Right lobe of liver (tissue), 6 donors: ENCODE results near the gene ZNF780B. TPM values are rescaled to one million over a fixed set of nuclear protein-coding genes. Genes with fewer than 3 reads are reported as not detected.

Experiments used
- ATAC-seq, 4 donors: fragments of 200-7000 bp; cut with Tn5 transposase; one replicate each; pipeline ENCODE4 v1.9.1; 2020; ENCODE audit warnings: mild to moderate bottlenecking in 4 of 4, moderate library complexity in 4 of 4
- DNase-seq, 3 donors: peaks; one replicate each; pipeline ENCODE4 v3.0.0-alpha.2; 2020
- H3K27ac ChIP-seq, 3 donors: fragments of 200-600 bp; one replicate each; pipeline ENCODE4 v1.8.0; 2022
- H3K27me3 ChIP-seq, 2 donors: fragments of 200-600 bp; one replicate each; pipeline ENCODE4 v1.8.0; 2022
- H3K36me3 ChIP-seq, 4 donors: fragments of 200-600 bp; sonication (generic) in 1 of 4; one replicate each; pipeline versions ENCODE4 v1.5.1 to v1.8.0; 2017 to 2022; ENCODE audit warnings: control low read depth in 1 of 4
- H3K4me1 ChIP-seq, 4 donors: fragments of 200-600 bp; sonication (generic) in 1 of 4; one replicate each; pipeline versions ENCODE4 v1.5.1 to v1.8.0; 2017 to 2022; ENCODE audit warnings: control low read depth in 1 of 4
- H3K4me3 ChIP-seq, 3 donors: fragments of 200-600 bp; one replicate each; pipeline ENCODE4 v1.8.0; 2022
- H3K9me3 ChIP-seq, 4 donors: fragments of 200-600 bp; sonication (generic) in 1 of 4; one replicate each; pipeline versions ENCODE4 v1.5.1 to v1.8.0; 2017 to 2022; ENCODE audit warnings: control low read depth in 1 of 4
- POLR2A ChIP-seq: fragments of 450-650 bp; IDR thresholded peaks from one replicate; pipeline ENCODE4 v1.6.1; 2017; ENCODE audit warnings: antibody characterized with exemption, mild to moderate bottlenecking
- WGBS: methylation state at CpG from one replicate; pipeline ENCODE4 v1.1.6; 2018; ENCODE audit warnings: low coverage, low lambda C conversion rate; ENCODE audit not compliant: insufficient coverage; ENCODE audit errors: missing lambda C conversion rate; 5-methylcytosine and 5-hydroxymethylcytosine counted together
- intact Hi-C, 2 donors: fragments of 100-400 bp; cut with DNase I; formaldehyde crosslinking; loops; one replicate each; pipeline versions ENCODE4 v1.11.2 to v1.14.1; 2022
- total RNA-seq, 6 experiments: library from RNA; depleted of rRNA in 2 of 6; stranded (reverse); fragments of >200 nt in 2 of 6; fragmentation: NEBNext Ultra II Directional in 3 of 6; extraction: Animal tissue kit (Norgen Biotek cat#: 25700) in 3 of 6; gene quantifications; one replicate each; pipeline versions ENCODE4 v1.1.0 to v1.2.4, GENCODE V29; 2016 to 2023
- TF ChIP-seq, protein P1 (sequence below), 4 donors: fragments of 200-600 bp in 3 of 4; fragments of 450-650 bp in 1 of 4; IDR thresholded peaks; one replicate each; pipeline versions ENCODE4 v1.5.1 to v1.8.0; 2016 to 2022; ENCODE audit warnings: antibody characterized with exemption in 4 of 4, mild to moderate bottlenecking in 2 of 4
- donor health status: DM: no; HTN: yes; CAD: no.
- donor health status: DM: no; HTN: no; CAD: no.
- donor health status: DM: no; HTN: no; CAD: no.
- donor health status: DM: no; HTN: yes; CAD: no.
- donor health status: DM: no; HTN: yes; CAD: no.

Gene ZNF780B
- total RNA-seq, 6 experiments from 2014 or later = 3.2 to 9.6 (median 5.8) TPM

DNA sequence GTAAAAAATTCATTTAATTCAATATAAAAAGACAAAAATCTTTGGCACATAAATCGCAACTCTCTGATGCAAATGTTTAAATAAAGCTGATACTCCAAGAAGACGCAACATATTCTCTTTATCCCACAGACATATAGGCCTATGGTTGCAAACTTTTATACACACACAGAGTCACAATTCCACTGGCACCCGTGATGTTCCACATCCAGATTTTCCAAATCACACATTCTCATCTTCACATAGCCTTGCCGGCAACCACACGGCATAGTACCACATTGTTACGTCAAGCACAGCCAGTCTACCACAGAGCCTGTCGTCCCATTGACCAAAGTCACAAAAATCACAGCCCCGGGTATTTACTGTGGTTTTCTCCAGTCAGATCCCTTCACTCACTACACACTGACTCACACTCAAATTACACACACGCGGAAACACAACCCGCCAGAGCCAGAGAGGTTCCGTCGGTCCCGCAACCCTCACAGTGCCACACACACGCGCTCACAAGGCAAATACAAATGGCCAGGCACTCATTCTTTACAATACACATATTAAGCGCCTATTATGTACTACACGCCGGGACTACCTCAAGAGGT is 59.7 kb downstream of the ZNF780B start:
- H3K4me1 ChIP-seq = peaks cover 0 to 14% (median 2%) of the 10 kb centered on the region in 4 donors
- no peaks in the 10 kb centered on the region for H3K9me3 ChIP-seq
- H3K27ac ChIP-seq = peak overlapping the region; percentile 57 to 82 (median 80)
- no peaks in the 10 kb centered on the region for H3K36me3 ChIP-seq
- peak overlapping the region; percentile 59 to 83 (median 71) for H3K4me3 ChIP-seq
- no peak for TF ChIP-seq POLR2A
- TF ChIP-seq, protein P1, sequence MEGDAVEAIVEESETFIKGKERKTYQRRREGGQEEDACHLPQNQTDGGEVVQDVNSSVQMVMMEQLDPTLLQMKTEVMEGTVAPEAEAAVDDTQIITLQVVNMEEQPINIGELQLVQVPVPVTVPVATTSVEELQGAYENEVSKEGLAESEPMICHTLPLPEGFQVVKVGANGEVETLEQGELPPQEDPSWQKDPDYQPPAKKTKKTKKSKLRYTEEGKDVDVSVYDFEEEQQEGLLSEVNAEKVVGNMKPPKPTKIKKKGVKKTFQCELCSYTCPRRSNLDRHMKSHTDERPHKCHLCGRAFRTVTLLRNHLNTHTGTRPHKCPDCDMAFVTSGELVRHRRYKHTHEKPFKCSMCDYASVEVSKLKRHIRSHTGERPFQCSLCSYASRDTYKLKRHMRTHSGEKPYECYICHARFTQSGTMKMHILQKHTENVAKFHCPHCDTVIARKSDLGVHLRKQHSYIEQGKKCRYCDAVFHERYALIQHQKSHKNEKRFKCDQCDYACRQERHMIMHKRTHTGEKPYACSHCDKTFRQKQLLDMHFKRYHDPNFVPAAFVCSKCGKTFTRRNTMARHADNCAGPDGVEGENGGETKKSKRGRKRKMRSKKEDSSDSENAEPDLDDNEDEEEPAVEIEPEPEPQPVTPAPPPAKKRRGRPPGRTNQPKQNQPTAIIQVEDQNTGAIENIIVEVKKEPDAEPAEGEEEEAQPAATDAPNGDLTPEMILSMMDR (IDR thresholded peaks at IDR 0.05) = no peak
- ATAC-seq = peak; percentile 16 to 63 (median 38)
- no peak for DNase-seq
- 11% methylated on average over 18 of the region's 19 CpGs for WGBS
- intact Hi-C loops = no loop called here
- H3K27me3 ChIP-seq = no peaks in the 10 kb centered on the region

GRCh38 chr19:39995794-39996193 is 60.2 kb downstream of the ZNF780B start:
- H3K36me3 ChIP-seq = no peaks in the 10 kb centered on the region
- H3K4me1 ChIP-seq = peaks cover 0 to 14% (median 2%) of the 10 kb centered on the region in 4 donors
- H3K27ac ChIP-seq = no peak overlapping the region
- H3K9me3 ChIP-seq = no peaks in the 10 kb centered on the region
- no peaks in the 10 kb centered on the region for H3K27me3 ChIP-seq
- no peak for ATAC-seq
- TF ChIP-seq POLR2A = no peak
- TF ChIP-seq, protein P1 (IDR thresholded peaks at IDR 0.05) = no peak
- 82% methylated on average over 1 of the region's 1 CpG for WGBS
- H3K4me3 ChIP-seq = peak overlapping the region in 1 of 3 donors; percentile 71
- DNase-seq = no peak
- intact Hi-C loops = no loop called here

DNA sequence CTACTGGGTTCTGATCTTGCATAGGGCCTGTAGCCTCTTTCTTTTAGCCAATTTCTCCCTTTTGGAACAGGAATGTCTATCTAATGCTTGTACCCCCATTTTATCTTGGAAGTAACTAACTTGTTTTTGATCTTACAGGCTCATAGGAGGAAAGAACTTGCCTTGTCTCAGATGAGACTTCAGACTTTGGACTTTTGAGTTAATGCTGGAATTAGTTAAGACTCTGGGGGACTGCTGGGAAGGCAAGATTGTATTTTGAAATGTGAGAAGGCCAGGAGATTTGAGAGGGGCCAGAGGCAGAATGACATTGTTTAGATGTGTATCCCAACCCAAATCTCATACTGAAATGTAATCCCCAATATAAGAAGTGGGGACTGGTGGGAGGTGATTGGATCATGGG is 61.7 kb downstream of the ZNF780B start:
- intact Hi-C loops = no loop called here
- Histone ChIP-seq H3K27ac (no peak overlapping the region), H3K4me1 (peaks cover 0 to 14% (median 2%) of the 10 kb centered on the region in 4 donors), H3K27me3 (no peaks in the 10 kb centered on the region), H3K4me3 (no peak overlapping the region), H3K9me3 (no peaks in the 10 kb centered on the region), H3K36me3 (no peaks in the 10 kb centered on the region)
- no peak for TF ChIP-seq POLR2A
- TF ChIP-seq, protein P1 (IDR thresholded peaks at IDR 0.05) = no peak
- DNase-seq (no peak), ATAC-seq (no peak)

DNA sequence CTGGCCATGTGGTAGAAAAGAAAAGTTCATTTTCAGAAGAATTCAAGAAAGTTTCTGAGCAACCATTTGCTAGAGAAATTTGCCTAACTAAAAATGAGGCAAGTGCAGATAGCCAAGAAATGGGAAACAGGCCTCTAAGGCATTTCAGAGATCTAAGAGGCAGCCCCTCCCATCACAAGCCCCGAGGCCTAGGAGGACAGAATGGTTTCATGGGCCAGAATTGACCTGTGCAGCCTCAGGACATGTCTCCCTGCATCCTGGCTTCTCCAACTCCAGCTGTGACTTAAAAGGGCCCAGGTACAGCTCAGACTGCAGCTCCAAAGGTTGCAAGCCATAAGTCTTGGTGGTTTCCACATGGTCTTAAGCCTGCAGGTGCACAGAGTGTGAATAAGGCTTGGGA is 62.4 kb downstream of the ZNF780B start:
- no peaks in the 10 kb centered on the region for H3K27me3 ChIP-seq
- WGBS = 100% methylated on average over 1 of the region's 1 CpG
- H3K9me3 ChIP-seq = no peaks in the 10 kb centered on the region
- peaks cover 0 to 14% (median 2%) of the 10 kb centered on the region in 4 donors for H3K4me1 ChIP-seq
- no peak for DNase-seq
- H3K4me3 ChIP-seq = no peak overlapping the region
- no peak for TF ChIP-seq POLR2A
- TF ChIP-seq, protein P1 (IDR thresholded peaks at IDR 0.05) = no peak
- H3K27ac ChIP-seq = no peak overlapping the region
- intact Hi-C loops = no loop called here
- ATAC-seq = no peak
- H3K36me3 ChIP-seq = no peaks in the 10 kb centered on the region
